ENCODE measurements around the gene MS4A1. TPM values are rescaled to one million over a fixed set of nuclear protein-coding genes. Genes with fewer than 3 reads are reported as not detected.

The MS4A1 gene
- total and polyA plus RNA-seq, 2 of the 8 experiments (the other 6 are each of a cell fraction or from before 2014, with no cell fraction given) = not detected

DNA sequence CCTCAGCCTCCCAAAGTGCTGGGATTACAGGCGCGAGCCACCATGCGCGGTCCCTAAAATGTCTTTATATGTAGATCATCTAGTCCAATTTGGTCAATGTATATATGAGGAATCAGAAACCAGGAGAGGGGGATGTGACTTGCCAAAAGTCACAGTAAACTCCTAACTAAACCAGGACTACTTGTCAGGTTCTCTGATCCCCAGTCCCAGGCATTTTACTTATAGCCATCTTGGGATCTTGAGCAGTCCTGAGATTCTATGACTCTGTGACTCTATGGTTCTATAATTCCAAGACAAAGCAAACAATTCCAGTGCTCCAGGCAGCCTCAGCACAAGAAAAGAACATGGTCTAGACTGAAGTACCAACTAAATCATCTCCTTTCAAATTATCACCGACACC, 26.4 kb upstream of the MS4A1 start, which contains the start of gene MS4A5:
MS4A5 (plus strand) TSS at position 301 of the 400 bp plus-strand sequence. CDS start 103 bp downstream, outside the sequence.
- no peak within 1 kb of the TSS for H3K56ac ChIP-seq (replicated peaks; ENCODE audit: insufficient read length, low read depth, low read length)
- no peaks in the 10 kb centered on the region for H3K79me1 ChIP-seq (ENCODE audit: low read depth, low read length)
- H3K4ac ChIP-seq (replicated peaks; ENCODE audit: insufficient read length, low read depth, low read length) = no peak within 1 kb of the TSS
- no peaks in the 10 kb centered on the region for H3K23me2 ChIP-seq (ENCODE audit: low read depth, low read length)
- no peaks in the 10 kb centered on the region for H3K36me3 ChIP-seq (ENCODE audit: control insufficient read depth in 2 of 4, insufficient read depth in 4 of 4, low read length in 3 of 4)
- WGBS, 2 experiments (ENCODE audit: extremely low coverage in 1 of 2, insufficient coverage in 1 of 2, insufficient read length in 1 of 2, insufficient replicate concordance in 2 of 2, low coverage in 1 of 2, low lambda C conversion rate in 2 of 2, missing lambda C conversion rate in 1 of 2) = 97% methylated on average over 5 of the region's 5 CpGs; no CpG with 5 or more reads in 1 of the 2 experiments
- H3K27ac ChIP-seq (ENCODE audit: low read depth, low read length) = no peak within 1 kb of the TSS
- H2AFZ ChIP-seq (ENCODE audit: low read length) = no peak within 1 kb of the TSS
- no peak within 1 kb of the TSS for H2AK5ac ChIP-seq (ENCODE audit: low read depth, low read length)
- no peak for FAIRE-seq
- no peak within 1 kb of the TSS for H2BK120ac ChIP-seq (replicated peaks; ENCODE audit: low read depth, low read length)
- no peak for DNase-seq (ENCODE audit: low read depth in 1 of 2, low spot score in 2 of 2)
- no peak within 1 kb of the TSS for H2BK15ac ChIP-seq (ENCODE audit: low read length)
- H2BK12ac ChIP-seq (ENCODE audit: low read depth, low read length) = no peak within 1 kb of the TSS
- H4K5ac ChIP-seq (ENCODE audit: insufficient read length, low read depth, low read length) = no peak within 1 kb of the TSS
- H3K4me1 ChIP-seq (replicated peaks in 1 of 4; ENCODE audit: control insufficient read depth in 3 of 4, insufficient read depth in 4 of 4, low read length in 3 of 4) = peaks cover 0 to 2% (median 0%) of the 10 kb centered on the region in 4 experiments; a peak in 1 of 7 replicates
- H3K14ac ChIP-seq (ENCODE audit: insufficient read length) = no peak within 1 kb of the TSS
- H3K9ac ChIP-seq (replicated peaks in 1 of 4; ENCODE audit: extremely low read depth in 1 of 4, low read depth in 3 of 4, low read length in 3 of 4) = no peak within 1 kb of the TSS
- no peak within 1 kb of the TSS for H4K8ac ChIP-seq (ENCODE audit: extremely low read depth, insufficient read depth, low read length)
- H3K9me3 ChIP-seq (ENCODE audit: insufficient read depth in 2 of 2, low read depth in 1 of 2, low read length in 1 of 2) = no peaks in the 10 kb centered on the region
- H3K23ac ChIP-seq (ENCODE audit: insufficient read length) = no peak within 1 kb of the TSS
- no peak within 1 kb of the TSS for H2BK20ac ChIP-seq (ENCODE audit: low read length)
- no peak within 1 kb of the TSS for H4K91ac ChIP-seq (replicated peaks; ENCODE audit: insufficient read length, low read length)
- H3K4me3 ChIP-seq (ENCODE audit: extremely low read depth in 1 of 4, insufficient read depth in 2 of 4, low read depth in 3 of 4, low read length in 4 of 4) = no peak within 1 kb of the TSS
- no peaks in the 10 kb centered on the region for H3K27me3 ChIP-seq (replicated peaks in 1 of 4; ENCODE audit: control insufficient read depth in 3 of 4, extremely low read depth in 1 of 4, insufficient read depth in 3 of 4, low read length in 3 of 4)
- no peaks in the 10 kb centered on the region for H3K79me2 ChIP-seq (ENCODE audit: control insufficient read depth in 1 of 2, insufficient read depth in 2 of 2, low read length in 2 of 2)
- no peaks in the 10 kb centered on the region for H4K20me1 ChIP-seq (replicated peaks in 1 of 2; ENCODE audit: control insufficient read depth in 1 of 2, insufficient read depth in 2 of 2, low read length in 2 of 2)
- no peak within 1 kb of the TSS for H3K18ac ChIP-seq (ENCODE audit: extremely low read depth, low read length)
- ChIA-PET CTCF (ENCODE audit: partially characterized antibody) (no interaction called here), POLR2A (ENCODE audit: partially characterized antibody) (no interaction called here)
- no peak within 1 kb of the TSS for H3K4me2 ChIP-seq (ENCODE audit: insufficient read depth in 1 of 2, low read depth in 2 of 2, low read length in 2 of 2)
- no peak within 1 kb of the TSS for H2BK5ac ChIP-seq (ENCODE audit: low read depth, low read length)
- TF ChIP-seq POU5F1 (IDR thresholded peaks at IDR 0.05; ENCODE audit: low read depth, low read length) (no peak), SIRT6 (IDR thresholded peaks at IDR 0.05; ENCODE audit: low read length) (no peak), ASH2L (IDR thresholded peaks at IDR 0.05; ENCODE audit: low read length) (no peak), RAD21 (IDR thresholded peaks at IDR 0.05 in 1 of 2, conservative IDR thresholded peaks at IDR 0.05 in 1 of 2; ENCODE audit: low read depth in 2 of 2, low read length in 2 of 2) (no peak), RFX5 (IDR thresholded peaks at IDR 0.05; ENCODE audit: borderline replicate concordance, low read depth, low read length) (no peak), EZH2 (IDR thresholded peaks at IDR 0.05; ENCODE audit: low read depth, low read length, severe bottlenecking) (no peak), BRCA1 (IDR thresholded peaks at IDR 0.05; ENCODE audit: low read depth, low read length) (no peak), CBX5 (IDR thresholded peaks at IDR 0.05; ENCODE audit: low read depth, low read length) (no peak)
- TF ChIP-seq, protein P1, sequence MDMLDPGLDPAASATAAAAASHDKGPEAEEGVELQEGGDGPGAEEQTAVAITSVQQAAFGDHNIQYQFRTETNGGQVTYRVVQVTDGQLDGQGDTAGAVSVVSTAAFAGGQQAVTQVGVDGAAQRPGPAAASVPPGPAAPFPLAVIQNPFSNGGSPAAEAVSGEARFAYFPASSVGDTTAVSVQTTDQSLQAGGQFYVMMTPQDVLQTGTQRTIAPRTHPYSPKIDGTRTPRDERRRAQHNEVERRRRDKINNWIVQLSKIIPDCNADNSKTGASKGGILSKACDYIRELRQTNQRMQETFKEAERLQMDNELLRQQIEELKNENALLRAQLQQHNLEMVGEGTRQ (IDR thresholded peaks at IDR 0.05; ENCODE audit: low read length) = no peak
- TF ChIP-seq, protein P2, sequence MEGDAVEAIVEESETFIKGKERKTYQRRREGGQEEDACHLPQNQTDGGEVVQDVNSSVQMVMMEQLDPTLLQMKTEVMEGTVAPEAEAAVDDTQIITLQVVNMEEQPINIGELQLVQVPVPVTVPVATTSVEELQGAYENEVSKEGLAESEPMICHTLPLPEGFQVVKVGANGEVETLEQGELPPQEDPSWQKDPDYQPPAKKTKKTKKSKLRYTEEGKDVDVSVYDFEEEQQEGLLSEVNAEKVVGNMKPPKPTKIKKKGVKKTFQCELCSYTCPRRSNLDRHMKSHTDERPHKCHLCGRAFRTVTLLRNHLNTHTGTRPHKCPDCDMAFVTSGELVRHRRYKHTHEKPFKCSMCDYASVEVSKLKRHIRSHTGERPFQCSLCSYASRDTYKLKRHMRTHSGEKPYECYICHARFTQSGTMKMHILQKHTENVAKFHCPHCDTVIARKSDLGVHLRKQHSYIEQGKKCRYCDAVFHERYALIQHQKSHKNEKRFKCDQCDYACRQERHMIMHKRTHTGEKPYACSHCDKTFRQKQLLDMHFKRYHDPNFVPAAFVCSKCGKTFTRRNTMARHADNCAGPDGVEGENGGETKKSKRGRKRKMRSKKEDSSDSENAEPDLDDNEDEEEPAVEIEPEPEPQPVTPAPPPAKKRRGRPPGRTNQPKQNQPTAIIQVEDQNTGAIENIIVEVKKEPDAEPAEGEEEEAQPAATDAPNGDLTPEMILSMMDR (IDR thresholded peaks at IDR 0.05; ENCODE audit: control extremely low read depth in 1 of 3, insufficient read depth in 1 of 3, low read depth in 1 of 3, low read length in 3 of 3) = no peak
- TF ChIP-seq, protein P3, sequence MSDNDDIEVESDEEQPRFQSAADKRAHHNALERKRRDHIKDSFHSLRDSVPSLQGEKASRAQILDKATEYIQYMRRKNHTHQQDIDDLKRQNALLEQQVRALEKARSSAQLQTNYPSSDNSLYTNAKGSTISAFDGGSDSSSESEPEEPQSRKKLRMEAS (IDR thresholded peaks at IDR 0.05) = no peak

Measured in H1 (cell line).